ENCODE data around the gene UBE2G2. TPM values are rescaled to one million over a fixed set of nuclear protein-coding genes. Genes with fewer than 3 reads are reported as not detected.
A peak's percentile ranks its signal among the peaks of the same experiment; 100 is the strongest.

UBE2G2 gene
- total RNA-seq, 3 donors from 2014 or later, result 138 to 144 (median 140) TPM

DNA sequence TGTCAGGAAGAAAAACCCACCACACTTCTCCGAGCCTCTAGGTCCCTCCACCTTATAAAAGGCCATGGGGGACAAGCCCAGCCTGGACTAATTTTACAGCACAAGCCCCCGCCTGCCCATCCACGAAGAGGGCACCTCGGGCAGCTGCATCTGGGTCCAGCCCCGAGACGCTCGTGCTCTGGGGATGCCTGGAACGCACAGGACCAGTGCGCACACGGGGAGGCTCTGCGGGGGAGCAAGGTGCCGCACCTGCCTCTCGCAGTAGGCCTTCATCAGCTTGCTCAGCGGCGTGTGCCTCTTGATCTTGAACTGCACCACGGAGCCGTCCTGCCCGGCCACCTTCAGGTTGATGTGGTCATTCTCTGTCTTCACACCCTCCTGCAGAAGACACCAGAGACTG, 12.1 kb upstream of the UBE2G2 start:
- Mint-ChIP-seq H3K4me3 (no peak overlapping the region), H3K4me1 (ENCODE audit: low read depth) (peaks cover 18% of the 10 kb centered on the region), H3K9me3 (no peaks in the 10 kb centered on the region), H3K36me3 (ENCODE audit: insufficient read depth) (peaks cover 19% of the 10 kb centered on the region), H3K27me3 (ENCODE audit: low read depth) (no peaks in the 10 kb centered on the region)
- no peak for DNase-seq
- ATAC-seq, result no peak

DNA sequence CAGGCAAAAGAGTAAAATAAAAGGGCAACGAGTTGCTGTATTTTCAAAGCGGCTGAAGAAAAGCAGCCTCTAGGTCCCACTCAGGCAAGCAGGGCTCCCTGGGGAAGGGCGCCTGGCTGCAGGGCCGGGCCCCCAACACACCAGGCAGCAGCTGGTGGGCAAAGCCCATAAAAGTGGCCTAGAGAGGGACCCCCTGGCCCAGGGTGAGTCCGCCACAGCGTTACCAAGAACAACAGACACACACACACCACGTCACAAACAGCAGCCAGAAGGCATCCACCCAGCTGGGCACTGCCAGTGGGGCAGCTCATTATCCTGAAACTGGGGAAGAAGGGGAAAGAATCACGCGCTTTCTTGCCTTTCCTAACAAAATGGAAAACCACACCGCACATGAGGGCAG, 11.5 kb upstream of the UBE2G2 start:
- Mint-ChIP-seq H3K4me1 (ENCODE audit: low read depth) (peaks cover 18% of the 10 kb centered on the region), H3K9me3 (no peaks in the 10 kb centered on the region), H3K27me3 (ENCODE audit: low read depth) (no peaks in the 10 kb centered on the region), H3K4me3 (no peak overlapping the region), H3K36me3 (ENCODE audit: insufficient read depth) (peaks cover 19% of the 10 kb centered on the region)
- ATAC-seq (no peak), DNase-seq (no peak)

DNA sequence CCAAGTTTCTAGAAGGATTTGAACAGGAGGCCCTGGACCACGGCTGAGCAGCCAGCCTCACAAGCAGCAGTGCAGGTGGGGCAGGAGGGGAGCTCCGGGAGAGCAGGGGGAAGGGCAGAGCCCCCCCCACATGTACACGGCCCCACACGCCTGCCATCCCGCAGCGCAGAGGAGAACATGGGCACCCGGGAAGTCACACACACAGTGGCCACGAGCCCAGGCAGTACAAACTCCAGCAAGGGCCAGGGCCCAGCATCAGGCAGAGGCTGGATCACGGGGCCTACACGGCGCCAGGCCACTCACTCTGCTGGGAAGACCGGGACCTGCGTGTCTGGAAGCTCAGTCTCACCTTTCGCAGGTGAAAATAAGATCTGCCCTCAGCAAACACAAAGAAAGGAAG, 11.0 kb upstream of the UBE2G2 start:
- peaks cover 19% of the 10 kb centered on the region for H3K36me3 Mint-ChIP-seq (ENCODE audit: insufficient read depth)
- no peaks in the 10 kb centered on the region for H3K27me3 Mint-ChIP-seq (ENCODE audit: low read depth)
- peaks cover 18% of the 10 kb centered on the region for H3K4me1 Mint-ChIP-seq (ENCODE audit: low read depth)
- DNase-seq, result no peak
- ATAC-seq, result no peak
- H3K4me3 Mint-ChIP-seq, result no peak overlapping the region
- H3K9me3 Mint-ChIP-seq, result no peaks in the 10 kb centered on the region

DNA sequence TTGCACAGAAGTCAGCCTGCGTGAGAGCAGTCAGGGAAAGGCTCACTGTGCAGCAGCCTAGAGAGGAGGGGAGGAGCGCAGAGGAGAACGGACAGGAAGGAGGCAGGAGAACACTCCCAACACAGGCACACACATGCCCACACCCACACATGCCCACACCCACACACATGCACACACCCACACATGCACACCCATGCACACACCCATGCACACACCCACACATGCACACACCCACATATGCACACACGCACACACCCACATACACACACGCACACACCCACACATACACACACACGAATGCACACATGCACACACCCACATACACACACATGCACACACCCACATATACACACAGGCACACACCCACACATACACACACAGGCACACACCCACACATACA, 9.2 kb upstream of the UBE2G2 start:
- Mint-ChIP-seq H3K4me3 (no peak overlapping the region), H3K36me3 (ENCODE audit: insufficient read depth) (peaks cover 30% of the 10 kb centered on the region), H3K27me3 (ENCODE audit: low read depth) (no peaks in the 10 kb centered on the region), H3K4me1 (ENCODE audit: low read depth) (peaks cover 8% of the 10 kb centered on the region), H3K9me3 (no peaks in the 10 kb centered on the region)
- no peak for ATAC-seq
- DNase-seq, result no peak

DNA sequence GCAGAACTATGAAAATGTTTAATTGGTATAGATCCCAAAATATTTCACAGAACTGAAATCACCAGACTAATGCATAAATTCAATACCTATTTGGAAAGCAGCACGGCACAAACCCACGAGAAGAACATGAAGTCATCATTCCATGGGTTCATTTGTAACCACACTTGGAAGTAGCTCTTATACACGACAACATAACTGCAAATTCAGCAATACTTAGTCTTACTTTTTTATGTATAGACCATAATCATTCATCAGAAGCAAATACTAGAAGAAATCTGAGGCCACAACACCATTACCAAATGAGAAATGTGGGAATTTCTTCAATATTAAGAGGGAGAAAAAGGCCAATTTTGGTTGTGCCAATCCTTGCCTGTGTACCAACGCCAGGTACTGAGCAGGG, 4.2 kb upstream of the UBE2G2 start:
- no peaks in the 10 kb centered on the region for H3K27me3 Mint-ChIP-seq (ENCODE audit: low read depth)
- no peak overlapping the region for H3K4me3 Mint-ChIP-seq
- H3K36me3 Mint-ChIP-seq (ENCODE audit: insufficient read depth), result peaks cover 35% of the 10 kb centered on the region
- DNase-seq (no peak), ATAC-seq (no peak)
- no peaks in the 10 kb centered on the region for H3K9me3 Mint-ChIP-seq
- H3K4me1 Mint-ChIP-seq (ENCODE audit: low read depth), result peaks cover 15% of the 10 kb centered on the region

DNA sequence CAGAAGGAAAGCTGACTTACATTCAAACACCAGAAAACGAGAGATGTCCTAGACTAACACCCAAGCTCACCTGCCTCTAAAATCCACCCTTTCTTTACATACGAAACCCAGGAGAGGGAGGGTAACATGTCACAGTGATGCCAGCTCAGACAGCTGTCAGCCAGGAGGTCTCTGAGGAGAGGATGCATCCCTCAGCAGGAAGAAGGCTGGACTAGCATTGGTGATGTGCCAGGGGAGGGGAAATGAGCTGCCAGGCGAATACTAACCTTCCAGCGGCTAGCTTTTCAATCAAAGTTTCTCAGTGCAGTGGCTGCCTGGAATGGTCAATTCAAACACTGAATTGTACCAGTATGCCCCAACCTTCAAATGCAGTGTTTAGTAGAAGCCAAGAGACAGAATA, 3.6 kb upstream of the UBE2G2 start:
- ATAC-seq (no peak), DNase-seq (no peak)
- Mint-ChIP-seq H3K36me3 (ENCODE audit: insufficient read depth) (peaks cover 34% of the 10 kb centered on the region), H3K4me3 (no peak overlapping the region), H3K27me3 (ENCODE audit: low read depth) (no peaks in the 10 kb centered on the region), H3K4me1 (ENCODE audit: low read depth) (peaks cover 20% of the 10 kb centered on the region), H3K9me3 (no peaks in the 10 kb centered on the region)

DNA sequence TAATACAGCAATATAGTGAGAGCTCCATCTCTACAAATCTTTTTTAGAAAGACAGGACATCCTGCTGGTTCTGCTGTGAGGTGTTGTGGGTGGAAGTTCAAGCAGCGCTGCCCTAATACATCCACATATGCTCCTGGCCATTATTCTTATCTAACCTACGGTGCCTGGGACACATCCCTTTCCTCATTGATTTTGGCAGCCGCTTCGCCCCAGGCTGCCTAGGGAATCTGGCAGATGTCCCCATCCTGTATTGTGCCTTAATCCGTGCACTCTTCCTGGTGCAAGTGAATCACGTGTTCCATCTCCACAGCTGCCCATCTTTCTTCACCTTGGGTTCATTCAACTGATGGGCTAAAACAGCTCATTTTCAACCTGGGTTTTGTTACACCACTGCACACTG, 3.1 kb upstream of the UBE2G2 start:
- Mint-ChIP-seq H3K9me3 (no peaks in the 10 kb centered on the region), H3K4me1 (ENCODE audit: low read depth) (peaks cover 24% of the 10 kb centered on the region), H3K36me3 (ENCODE audit: insufficient read depth) (peaks cover 34% of the 10 kb centered on the region), H3K4me3 (no peak overlapping the region), H3K27me3 (ENCODE audit: low read depth) (no peaks in the 10 kb centered on the region)
- ATAC-seq (no peak), DNase-seq (no peak)

DNA sequence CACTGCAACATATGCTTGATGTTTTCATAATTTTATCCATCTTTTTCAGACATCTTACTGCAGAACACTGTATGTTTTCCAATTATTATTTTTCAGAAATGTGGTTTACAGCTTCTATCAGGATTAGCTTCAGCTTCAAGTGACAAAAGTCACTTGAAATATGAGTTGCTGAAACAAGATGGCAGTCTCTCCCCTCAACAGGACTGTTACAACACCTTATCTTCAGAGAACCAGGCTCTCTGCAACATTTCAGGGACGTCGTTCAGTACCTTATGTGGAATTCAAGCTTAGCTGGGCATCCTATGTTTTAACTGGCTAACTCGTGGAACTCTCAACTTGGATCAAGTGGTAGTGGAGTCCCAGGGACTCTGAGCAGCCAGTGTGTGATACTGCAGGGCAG, 2.0 kb upstream of the UBE2G2 start:
- peaks cover 35% of the 10 kb centered on the region for H3K36me3 Mint-ChIP-seq (ENCODE audit: insufficient read depth)
- no peaks in the 10 kb centered on the region for H3K27me3 Mint-ChIP-seq (ENCODE audit: low read depth)
- ATAC-seq (no peak), DNase-seq (no peak)
- peaks cover 32% of the 10 kb centered on the region for H3K4me1 Mint-ChIP-seq (ENCODE audit: low read depth)
- H3K9me3 Mint-ChIP-seq, result no peaks in the 10 kb centered on the region
- no peak overlapping the region for H3K4me3 Mint-ChIP-seq

DNA sequence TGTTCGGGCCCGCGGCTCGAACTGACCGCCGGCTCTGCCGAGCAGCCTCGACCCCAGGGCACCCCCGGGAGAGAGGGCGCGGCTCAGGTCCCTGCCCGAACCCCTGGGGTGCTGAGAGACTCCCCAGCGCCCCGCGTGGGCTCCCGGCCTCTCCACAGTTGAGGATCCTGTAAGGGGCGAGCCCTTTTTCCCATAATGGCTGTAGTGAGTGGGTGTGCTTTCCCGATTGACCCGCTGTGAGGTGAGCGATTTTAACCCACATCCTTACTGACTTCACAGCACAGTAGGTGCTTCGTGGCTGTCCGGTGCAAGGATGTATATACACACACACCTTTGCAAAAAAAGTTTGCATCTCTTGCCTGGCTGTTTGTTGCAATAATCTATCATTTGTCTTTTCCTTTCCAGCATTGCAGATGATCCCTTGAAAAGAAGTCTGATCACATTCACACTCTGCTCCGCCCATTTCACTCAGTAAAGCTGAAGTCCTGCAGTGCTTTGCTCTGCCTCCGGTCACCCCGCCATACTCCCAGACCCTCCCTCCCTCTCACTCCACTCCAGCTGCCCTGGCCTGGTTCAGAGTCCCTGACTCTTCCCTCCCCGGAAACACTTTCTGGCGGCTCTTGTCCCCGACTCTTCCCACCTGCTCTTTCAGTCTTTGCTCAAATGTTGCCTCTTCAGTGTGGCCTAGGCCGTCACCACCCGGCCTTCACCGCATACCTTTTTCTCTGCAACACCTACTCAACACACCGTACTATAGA, 955 bp upstream of the UBE2G2 start:
- H3K36me3 Mint-ChIP-seq (ENCODE audit: insufficient read depth), result peaks cover 41% of the 10 kb centered on the region
- H3K4me1 Mint-ChIP-seq (ENCODE audit: low read depth), result peaks cover 37% of the 10 kb centered on the region

DNA sequence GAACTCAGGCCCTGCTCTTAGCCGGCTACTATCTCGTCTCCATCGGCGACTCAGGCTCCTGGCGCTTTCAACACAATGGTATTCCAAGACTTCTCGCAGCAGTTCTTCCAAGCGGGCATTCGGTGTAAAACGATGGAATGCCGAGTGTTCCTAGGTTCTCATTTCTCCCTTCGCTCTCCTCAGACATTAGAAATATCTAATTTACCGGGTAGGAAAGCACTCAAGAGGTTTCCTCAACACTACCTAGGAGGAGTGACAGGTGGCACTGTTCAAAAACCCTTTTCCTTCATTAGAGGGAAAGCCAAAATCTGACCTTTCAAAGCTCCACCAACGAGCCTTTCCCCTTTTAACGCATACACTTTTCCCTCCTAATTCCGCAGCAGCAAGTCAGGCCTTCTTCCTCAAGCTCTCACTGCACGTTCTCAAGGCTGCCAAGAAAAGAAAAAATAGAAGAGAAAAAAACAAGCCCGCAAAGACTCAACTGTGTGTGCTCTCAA, 601 bp downstream of the UBE2G2 start:
- Mint-ChIP-seq H3K4me3 (peak overlapping the region; percentile 99), H3K4me1 (ENCODE audit: low read depth) (peaks cover 48% of the 10 kb centered on the region), H3K9me3 (no peaks in the 10 kb centered on the region), H3K36me3 (ENCODE audit: insufficient read depth) (peaks cover 35% of the 10 kb centered on the region), H3K27me3 (ENCODE audit: low read depth) (no peaks in the 10 kb centered on the region)
- DNase-seq, result no peak
- ATAC-seq, result peak; percentile 57 to 62

More for the DNA sequence above, 955 bp upstream of the UBE2G2 start:
- H3K4me3 Mint-ChIP-seq, result peak overlapping the region; percentile 91
- ATAC-seq (peak; percentile 6 to 9), DNase-seq (no peak)
- H3K27me3 Mint-ChIP-seq (ENCODE audit: low read depth), result no peaks in the 10 kb centered on the region
- H3K9me3 Mint-ChIP-seq, result no peaks in the 10 kb centered on the region

DNA sequence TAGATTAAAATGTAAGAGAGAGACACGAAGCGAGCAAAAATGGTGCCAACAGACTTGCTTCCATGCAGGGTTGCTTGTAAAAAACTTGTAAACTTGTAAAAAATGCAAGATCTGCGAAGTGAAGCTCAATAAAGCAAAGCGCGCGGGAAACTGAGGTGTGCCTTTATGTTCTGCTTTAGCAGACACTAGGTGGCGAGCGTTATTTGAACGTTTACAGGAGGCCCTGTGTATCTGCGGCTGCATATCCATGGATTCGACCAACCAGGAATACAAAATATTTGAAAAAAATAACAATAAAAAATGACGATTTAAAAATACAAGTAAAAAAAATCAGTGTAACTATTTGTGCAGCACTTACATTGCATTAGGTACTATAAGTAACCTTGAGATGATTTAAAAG, 1.5 kb downstream of the UBE2G2 start:
- peaks cover 52% of the 10 kb centered on the region for H3K4me1 Mint-ChIP-seq (ENCODE audit: low read depth)
- H3K4me3 Mint-ChIP-seq, result peak overlapping the region; percentile 99
- DNase-seq, result no peak

DNA sequence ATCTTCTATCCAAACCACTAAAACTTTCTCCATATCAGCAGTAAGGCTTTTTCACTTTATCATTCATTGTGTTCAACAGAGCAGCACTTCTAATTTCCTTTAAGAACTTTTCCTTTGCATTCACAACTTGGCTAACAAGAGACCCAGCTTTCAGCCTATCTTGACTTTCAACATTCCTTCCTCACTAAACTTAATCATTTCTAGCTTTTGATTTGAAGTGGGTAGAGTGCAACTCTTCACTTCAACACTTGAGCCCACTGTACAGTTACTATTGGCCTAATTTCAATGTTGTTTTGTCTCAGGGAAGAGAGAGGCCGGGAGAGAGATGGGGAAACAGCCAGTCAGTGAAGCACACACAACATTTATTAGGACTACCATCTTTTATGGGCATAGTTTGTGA, 2.0 kb downstream of the UBE2G2 start:
- Mint-ChIP-seq H3K4me3 (peak overlapping the region; percentile 99), H3K9me3 (no peaks in the 10 kb centered on the region), H3K27me3 (ENCODE audit: low read depth) (no peaks in the 10 kb centered on the region), H3K4me1 (ENCODE audit: low read depth) (peaks cover 52% of the 10 kb centered on the region), H3K36me3 (ENCODE audit: insufficient read depth) (peaks cover 25% of the 10 kb centered on the region)
- no peak for DNase-seq
- no peak for ATAC-seq

More for the DNA sequence above, 1.5 kb downstream of the UBE2G2 start:
- Mint-ChIP-seq H3K9me3 (no peaks in the 10 kb centered on the region), H3K36me3 (ENCODE audit: insufficient read depth) (peaks cover 28% of the 10 kb centered on the region), H3K27me3 (ENCODE audit: low read depth) (no peaks in the 10 kb centered on the region)
- no peak for ATAC-seq

DNA sequence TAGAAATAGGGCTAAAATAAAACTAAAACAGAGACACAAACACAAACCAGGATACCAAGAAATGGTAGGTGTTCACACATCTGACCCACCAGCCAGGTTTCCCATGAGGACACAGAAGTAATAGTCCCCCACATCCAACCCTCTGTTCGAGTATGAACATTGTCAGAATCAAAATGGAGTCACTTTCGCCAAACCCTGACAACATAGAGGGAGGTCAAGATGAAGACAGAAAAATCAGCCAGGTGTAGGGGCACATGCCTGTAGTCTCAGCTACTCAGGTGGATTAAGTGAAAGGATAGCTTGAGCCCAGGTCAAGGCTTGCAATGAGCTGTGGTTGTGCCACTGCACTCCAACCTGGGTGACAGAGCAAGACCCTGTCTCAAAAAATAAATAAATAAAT, 3.8 kb downstream of the UBE2G2 start:
- H3K36me3 Mint-ChIP-seq (ENCODE audit: insufficient read depth), result peaks cover 29% of the 10 kb centered on the region
- H3K9me3 Mint-ChIP-seq, result no peaks in the 10 kb centered on the region
- no peaks in the 10 kb centered on the region for H3K27me3 Mint-ChIP-seq (ENCODE audit: low read depth)
- no peak overlapping the region for H3K4me3 Mint-ChIP-seq
- no peak for ATAC-seq
- DNase-seq, result no peak
- H3K4me1 Mint-ChIP-seq (ENCODE audit: low read depth), result peaks cover 59% of the 10 kb centered on the region

DNA sequence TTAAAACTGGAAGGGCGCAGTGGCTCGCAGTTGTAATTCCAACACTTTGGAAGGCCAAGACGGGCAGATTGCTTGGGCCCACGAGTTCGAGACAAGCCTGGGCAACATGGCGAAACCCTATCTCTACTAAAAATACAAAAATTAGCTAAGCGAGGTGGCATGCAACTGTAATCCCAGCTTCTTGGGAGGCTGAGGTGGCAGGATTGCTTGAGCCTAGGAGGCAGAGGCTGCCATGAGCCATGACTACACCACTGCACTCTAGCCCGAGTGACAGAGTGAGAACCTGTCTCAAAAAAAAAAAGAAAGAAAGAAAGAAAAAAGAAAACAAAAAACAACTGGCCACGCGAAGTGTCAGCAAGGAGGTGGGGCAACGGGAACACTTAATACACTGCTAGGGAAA, 6.3 kb downstream of the UBE2G2 start:
- ATAC-seq (no peak), DNase-seq (no peak)
- Mint-ChIP-seq H3K4me1 (ENCODE audit: low read depth) (peaks cover 65% of the 10 kb centered on the region), H3K4me3 (no peak overlapping the region), H3K9me3 (no peaks in the 10 kb centered on the region), H3K27me3 (ENCODE audit: low read depth) (no peaks in the 10 kb centered on the region), H3K36me3 (ENCODE audit: insufficient read depth) (peaks cover 37% of the 10 kb centered on the region)

DNA sequence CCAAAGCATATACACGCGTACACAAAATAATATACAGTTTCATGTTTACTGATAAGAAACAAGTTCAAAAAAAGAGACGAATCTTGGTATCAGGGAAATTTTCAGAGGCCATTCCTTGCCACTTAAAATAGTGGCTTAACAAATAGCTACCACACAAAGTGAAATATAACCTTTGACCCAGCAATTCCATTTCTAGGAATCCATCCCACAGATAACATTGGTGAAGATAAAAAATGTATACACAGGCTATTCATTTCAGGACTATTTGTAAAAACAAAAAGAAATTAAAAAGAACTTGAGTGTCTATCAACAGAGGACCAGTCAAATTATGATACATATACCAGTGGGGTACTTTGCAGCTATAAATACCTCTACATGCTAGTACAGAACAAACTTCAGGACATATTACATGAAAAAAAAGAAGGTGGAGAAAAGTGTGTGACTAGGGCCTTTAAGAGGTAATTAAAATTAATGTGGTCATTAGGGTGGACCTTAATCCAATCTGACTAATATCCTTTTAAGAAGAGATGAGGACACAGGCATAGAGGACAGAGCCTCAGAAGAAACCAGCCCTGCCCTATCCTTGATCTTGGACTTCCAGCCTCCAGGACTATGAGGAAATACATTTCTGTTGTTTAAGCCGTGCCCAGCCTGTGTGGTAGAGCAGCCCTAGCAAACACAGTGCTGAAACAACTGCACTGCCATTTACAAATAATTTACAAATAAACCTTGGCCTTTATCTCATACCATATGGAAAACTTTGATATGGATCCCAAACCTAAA, 7.8 kb downstream of the UBE2G2 start:
- ATAC-seq (no peak), DNase-seq (no peak)
- H3K9me3 Mint-ChIP-seq, result no peaks in the 10 kb centered on the region
- H3K36me3 Mint-ChIP-seq (ENCODE audit: insufficient read depth), result peaks cover 30% of the 10 kb centered on the region
- H3K4me3 Mint-ChIP-seq, result no peak overlapping the region
- H3K27me3 Mint-ChIP-seq (ENCODE audit: low read depth), result no peaks in the 10 kb centered on the region
- H3K4me1 Mint-ChIP-seq (ENCODE audit: low read depth), result peaks cover 64% of the 10 kb centered on the region

Data from activated T-cell treated with anti-CD3 and anti-CD28 coated beads, Interleukin-2, amount 50 U/mL, for 4 hours (primary cell).